LNCaP clone FGC (cell line): ENCODE data around the gene PRDX3.
"Not testable (repeated sequence)": the region's sequence is repeated elsewhere in the genome, so short reads cannot be mapped to it uniquely, and the experiment has no call there.

ENCODE experiments used
- DNase-seq: peaks from one replicate; pipeline ENCODE4 v3.0.0-alpha.2; 2011; ENCODE audit warnings: low read depth
- H3K4me3 ChIP-seq: 2 replicates; pipeline ENCODE4 v1.5.1; 2011; ENCODE audit warnings: mild to moderate bottlenecking, low read depth, low read length, control low read depth
- CTCF ChIP-seq: IDR thresholded peaks from 2 replicates; pipeline ENCODE4 v1.5.1; 2012; ENCODE audit warnings: mild to moderate bottlenecking; ENCODE audit not compliant: control insufficient read depth, insufficient read depth; ENCODE audit errors: extremely low read depth

PRDX3 gene

DNA sequence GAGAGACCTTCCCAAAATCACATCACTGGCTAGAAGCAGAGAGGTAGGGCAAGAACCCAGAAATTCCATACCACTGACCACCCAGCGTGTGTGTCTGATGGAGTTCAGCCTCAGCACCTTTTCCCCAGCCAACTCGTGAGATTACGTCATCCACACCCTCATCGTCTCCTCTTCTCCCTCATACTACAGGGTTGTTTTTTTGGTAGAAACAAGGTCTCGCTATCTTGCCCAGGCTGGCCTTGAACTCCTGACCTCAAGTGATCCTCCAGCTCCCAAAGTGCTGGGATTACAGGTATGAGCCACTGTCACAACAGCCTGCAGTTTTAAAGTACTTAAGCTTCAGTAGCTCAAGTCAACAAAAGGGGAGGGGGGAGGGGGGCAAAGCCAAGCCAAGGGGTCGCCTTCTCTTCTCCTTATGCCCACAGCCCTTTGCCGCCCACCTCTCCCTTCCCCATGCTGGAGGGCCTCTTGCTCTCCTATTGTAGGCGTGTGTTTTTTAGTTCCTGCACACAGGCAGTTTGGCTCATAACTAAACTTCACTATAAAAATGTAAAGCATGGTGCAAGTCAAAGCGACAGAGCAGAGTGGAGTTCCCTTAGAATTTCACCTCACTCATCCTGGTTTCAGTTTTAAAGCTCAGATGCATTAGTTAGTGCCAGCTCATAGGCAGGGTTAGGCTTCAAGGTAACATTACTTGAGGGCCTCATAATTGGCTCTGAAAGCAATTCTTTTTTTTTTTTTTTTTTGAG is 5.2 kb upstream of the PRDX3 start:
- no peak overlapping the region for H3K4me3 ChIP-seq
- DNase-seq, result no peak
- no peak for TF ChIP-seq CTCF

DNA sequence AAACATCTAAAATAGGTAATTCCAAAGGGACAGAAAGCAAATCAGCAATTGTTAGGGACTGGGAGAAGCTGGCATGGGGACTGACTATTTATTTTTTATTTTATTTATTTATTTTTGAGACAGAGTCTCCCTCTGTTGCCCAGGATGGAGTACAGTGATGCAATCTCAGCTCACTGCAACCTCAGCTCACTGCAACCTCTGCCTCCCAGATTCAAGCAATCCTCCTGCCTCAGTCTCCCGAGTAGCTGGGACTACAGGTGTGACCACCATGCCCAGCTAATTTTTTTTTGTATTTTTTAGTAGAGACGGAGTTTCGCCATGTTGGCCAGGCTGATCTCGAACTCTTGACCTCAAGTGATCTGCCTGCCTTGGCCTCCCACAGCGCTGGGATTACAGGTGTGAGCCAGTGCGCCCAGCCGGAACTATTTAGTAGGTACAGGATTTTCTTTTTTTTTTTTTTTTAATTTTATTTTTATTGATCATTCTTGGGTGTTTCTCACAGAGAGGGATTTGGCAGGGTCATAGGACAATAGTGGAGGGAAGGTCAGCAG is 2.3 kb upstream of the PRDX3 start:
- DNase-seq, result not testable (repeated sequence)

DNA sequence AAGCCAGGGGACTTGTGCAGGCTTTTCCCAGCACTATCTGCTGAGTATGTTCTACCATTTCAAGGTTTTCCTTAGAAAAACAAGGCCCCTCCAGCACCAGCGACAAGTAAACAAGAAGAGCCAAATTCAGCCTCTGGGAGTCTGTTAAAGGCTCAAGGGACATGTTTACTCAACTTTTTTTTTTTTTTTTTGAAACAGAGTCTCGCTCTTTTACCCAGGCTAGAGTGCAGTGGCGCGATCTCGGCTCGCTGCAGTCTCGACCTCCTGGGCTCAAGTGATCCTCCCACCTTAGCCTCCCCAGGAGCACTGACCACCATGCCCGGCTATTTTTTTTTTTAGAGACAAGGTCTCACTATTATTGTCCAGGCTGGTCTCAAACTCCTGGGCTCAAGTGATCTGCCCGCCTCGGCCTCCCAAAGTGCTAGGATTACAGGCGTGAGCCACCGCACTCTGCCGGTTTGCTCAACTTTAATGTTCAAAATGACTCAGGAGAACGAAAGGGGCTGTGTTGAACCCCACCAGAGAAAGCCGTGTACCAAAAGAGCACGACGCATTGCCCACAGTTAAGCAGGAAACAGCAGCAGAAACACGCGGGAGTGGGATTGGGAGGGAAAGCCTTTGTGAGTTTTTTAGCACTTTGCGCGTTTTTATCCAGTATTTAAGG is 772 bp downstream of the PRDX3 start:
- no peak for TF ChIP-seq CTCF

More for the DNA sequence above, 2.3 kb upstream of the PRDX3 start:
- H3K4me3 ChIP-seq, result not testable (repeated sequence)

GRCh38 chr10:119176166-119176565 is 2.4 kb downstream of the PRDX3 start:
- no peak for DNase-seq
- H3K4me3 ChIP-seq, result no peak overlapping the region
- no peak for TF ChIP-seq CTCF

More for the DNA sequence above, 772 bp downstream of the PRDX3 start:
- no peak for DNase-seq
- peak overlapping the region; percentile 96 for H3K4me3 ChIP-seq

- DNase-seq, result no peak
- no peak for TF ChIP-seq CTCF
- H3K4me3 ChIP-seq, result no peak overlapping the region
Measured at GRCh38 chr10:119174109-119174508, 4.5 kb downstream of the PRDX3 start.

- no peak overlapping the region for H3K4me3 ChIP-seq
- no peak for TF ChIP-seq CTCF
- no peak for DNase-seq
Measured at GRCh38 chr10:119167041-119167440, 11.6 kb downstream of the PRDX3 start.

GRCh38 chr10:119166564-119166963 is 12.0 kb downstream of the PRDX3 start:
- H3K4me3 ChIP-seq, result no peak overlapping the region
- TF ChIP-seq CTCF, result no peak
- no peak for DNase-seq
